Stimulated activated effector memory CD8-positive, alpha-beta T cell treated with anti-CD3 and anti-CD28 coated beads, Interleukin-12 subunit alpha, Interleukin-12 subunit beta, amount 100 ng/mL, for 72 hours (primary cell): ENCODE results near the gene CXCR1.

Source experiments
- ATAC-seq: fragments of 150-1000 bp; cut with Tn5 transposase; 2 replicates; pipeline ENCODE4 v1.10.0; 2021
- DNase-seq, 2 donors: peaks; one replicate each; pipeline ENCODE4 v3.0.0; 2021 to 2022; ENCODE audit warnings: low spot score in 2 of 2
- H3K27ac Mint-ChIP-seq: one replicate; pipeline ENCODE4 v1.8.0; 2022; ENCODE audit warnings: mild to moderate bottlenecking, mixed read lengths
- H3K36me3 Mint-ChIP-seq: one replicate; pipeline ENCODE4 v1.8.0; 2022; ENCODE audit warnings: mild to moderate bottlenecking, mixed read lengths
- H3K4me1 Mint-ChIP-seq: one replicate; pipeline ENCODE4 v1.8.0; 2022; ENCODE audit warnings: mixed read lengths
- H3K4me3 Mint-ChIP-seq: one replicate; pipeline ENCODE4 v1.8.0; 2022; ENCODE audit warnings: mild to moderate bottlenecking, mixed read lengths
- H3K9me3 Mint-ChIP-seq: one replicate; pipeline ENCODE4 v1.8.0; 2022; ENCODE audit warnings: mixed read lengths

Gene CXCR1

GRCh38 chr2:218166791-218167190 lies at the start of gene CXCR1:
TSS of gene CXCR1 (minus strand) at chr2:218166962. CDS start at chr2:218165211, 1,751 bp downstream.
- DNase-seq = no peak
- peak within 1 kb of the TSS; percentile 43 for H3K27ac Mint-ChIP-seq
- H3K4me3 Mint-ChIP-seq = no peak within 1 kb of the TSS

GRCh38 chr2:218216336-218216673 lies 49.5 kb upstream of the CXCR1 start:
- Mint-ChIP-seq H3K9me3 (no peaks in the 10 kb centered on the region), H3K4me3 (peak overlapping the region; percentile 91), H3K27ac (peak overlapping the region; percentile 96), H3K4me1 (peaks cover 28% of the 10 kb centered on the region), H3K36me3 (peaks cover 55% of the 10 kb centered on the region)
- DNase-seq (no peak), ATAC-seq (no peak)

More at GRCh38 chr2:218166791-218167190, at the start of gene CXCR1:
- Mint-ChIP-seq H3K9me3 (no peaks in the 10 kb centered on the region), H3K36me3 (no peaks in the 10 kb centered on the region), H3K4me1 (peaks cover 31% of the 10 kb centered on the region)
- ATAC-seq = peak; percentile 85

- no peak for DNase-seq
- no peak overlapping the region for H3K4me3 Mint-ChIP-seq
- peaks cover 33% of the 10 kb centered on the region for H3K36me3 Mint-ChIP-seq
- ATAC-seq = no peak
- H3K9me3 Mint-ChIP-seq = peaks cover 6% of the 10 kb centered on the region
- peaks cover 16% of the 10 kb centered on the region for H3K4me1 Mint-ChIP-seq
- H3K27ac Mint-ChIP-seq = no peak overlapping the region
These were observed 47.4 kb upstream of the CXCR1 start for GRCh38 chr2:218214116-218214515.

GRCh38 chr2:218209078-218209477 lies 42.3 kb upstream of the CXCR1 start:
- DNase-seq (no peak), ATAC-seq (no peak)
- Mint-ChIP-seq H3K27ac (no peak overlapping the region), H3K4me3 (no peak overlapping the region), H3K36me3 (no peaks in the 10 kb centered on the region), H3K9me3 (peaks cover 6% of the 10 kb centered on the region), H3K4me1 (peaks cover 6% of the 10 kb centered on the region)

- no peaks in the 10 kb centered on the region for H3K9me3 Mint-ChIP-seq
- DNase-seq (no peak), ATAC-seq (no peak)
- no peak overlapping the region for H3K4me3 Mint-ChIP-seq
- H3K27ac Mint-ChIP-seq = no peak overlapping the region
- peaks cover 6% of the 10 kb centered on the region for H3K4me1 Mint-ChIP-seq
- H3K36me3 Mint-ChIP-seq = no peaks in the 10 kb centered on the region
These were observed 35.5 kb upstream of the CXCR1 start for GRCh38 chr2:218202266-218202665.

GRCh38 chr2:218196974-218197373 lies 30.2 kb upstream of the CXCR1 start:
- Mint-ChIP-seq H3K27ac (no peak overlapping the region), H3K36me3 (no peaks in the 10 kb centered on the region), H3K9me3 (no peaks in the 10 kb centered on the region), H3K4me3 (no peak overlapping the region), H3K4me1 (peaks cover 6% of the 10 kb centered on the region)
- no peak for ATAC-seq
- DNase-seq = no peak

GRCh38 chr2:218194880-218195279 lies 28.1 kb upstream of the CXCR1 start:
- no peak overlapping the region for H3K4me3 Mint-ChIP-seq
- ATAC-seq (no peak), DNase-seq (no peak)
- H3K9me3 Mint-ChIP-seq = no peaks in the 10 kb centered on the region
- H3K4me1 Mint-ChIP-seq = peaks cover 6% of the 10 kb centered on the region
- H3K36me3 Mint-ChIP-seq = no peaks in the 10 kb centered on the region
- H3K27ac Mint-ChIP-seq = no peak overlapping the region

GRCh38 chr2:218193701-218194100 lies 26.9 kb upstream of the CXCR1 start:
- H3K36me3 Mint-ChIP-seq = no peaks in the 10 kb centered on the region
- no peak for ATAC-seq

GRCh38 chr2:218192902-218193430 lies 26.2 kb upstream of the CXCR1 start:
- ATAC-seq = no peak

More at GRCh38 chr2:218193701-218194100, 26.9 kb upstream of the CXCR1 start:
- no peaks in the 10 kb centered on the region for H3K9me3 Mint-ChIP-seq
- no peak for DNase-seq
- H3K27ac Mint-ChIP-seq = no peak overlapping the region
- no peak overlapping the region for H3K4me3 Mint-ChIP-seq
- H3K4me1 Mint-ChIP-seq = peaks cover under 1% of the 10 kb centered on the region

GRCh38 chr2:218188528-218188927 lies 21.8 kb upstream of the CXCR1 start:
- Mint-ChIP-seq H3K36me3 (no peaks in the 10 kb centered on the region), H3K9me3 (no peaks in the 10 kb centered on the region), H3K4me1 (peaks cover 8% of the 10 kb centered on the region), H3K4me3 (no peak overlapping the region), H3K27ac (no peak overlapping the region)
- DNase-seq (no peak), ATAC-seq (no peak)

More at GRCh38 chr2:218192902-218193430, 26.2 kb upstream of the CXCR1 start:
- DNase-seq = no peak
- H3K9me3 Mint-ChIP-seq = no peaks in the 10 kb centered on the region
- H3K36me3 Mint-ChIP-seq = no peaks in the 10 kb centered on the region
- no peaks in the 10 kb centered on the region for H3K4me1 Mint-ChIP-seq
- no peak overlapping the region for H3K27ac Mint-ChIP-seq
- no peak overlapping the region for H3K4me3 Mint-ChIP-seq

- H3K36me3 Mint-ChIP-seq = no peaks in the 10 kb centered on the region
- H3K27ac Mint-ChIP-seq = no peak overlapping the region
- ATAC-seq (no peak), DNase-seq (no peak)
- H3K4me1 Mint-ChIP-seq = peaks cover 8% of the 10 kb centered on the region
- H3K9me3 Mint-ChIP-seq = no peaks in the 10 kb centered on the region
- H3K4me3 Mint-ChIP-seq = no peak overlapping the region
These were observed 20.7 kb upstream of the CXCR1 start for GRCh38 chr2:218187296-218188015.

- no peaks in the 10 kb centered on the region for H3K9me3 Mint-ChIP-seq
- no peaks in the 10 kb centered on the region for H3K36me3 Mint-ChIP-seq
- peaks cover 8% of the 10 kb centered on the region for H3K4me1 Mint-ChIP-seq
- no peak overlapping the region for H3K27ac Mint-ChIP-seq
- no peak overlapping the region for H3K4me3 Mint-ChIP-seq
- ATAC-seq = no peak
- no peak for DNase-seq
These were observed 20.1 kb upstream of the CXCR1 start for GRCh38 chr2:218186876-218187275.

- H3K9me3 Mint-ChIP-seq = no peaks in the 10 kb centered on the region
- no peaks in the 10 kb centered on the region for H3K36me3 Mint-ChIP-seq
- ATAC-seq (peak; percentile 88), DNase-seq (peak; percentile 36 to 77)
- peaks cover 8% of the 10 kb centered on the region for H3K4me1 Mint-ChIP-seq
- peak overlapping the region; percentile 41 for H3K27ac Mint-ChIP-seq
- H3K4me3 Mint-ChIP-seq = no peak overlapping the region
These were observed 19.6 kb upstream of the CXCR1 start for GRCh38 chr2:218186355-218186766.

- no peak overlapping the region for H3K4me3 Mint-ChIP-seq
- DNase-seq (no peak), ATAC-seq (no peak)
- no peak overlapping the region for H3K27ac Mint-ChIP-seq
- no peaks in the 10 kb centered on the region for H3K9me3 Mint-ChIP-seq
- no peaks in the 10 kb centered on the region for H3K36me3 Mint-ChIP-seq
- peaks cover 8% of the 10 kb centered on the region for H3K4me1 Mint-ChIP-seq
These were observed 17.6 kb upstream of the CXCR1 start for GRCh38 chr2:218184331-218184730.

- H3K36me3 Mint-ChIP-seq = no peaks in the 10 kb centered on the region
- no peak for DNase-seq
- no peak overlapping the region for H3K27ac Mint-ChIP-seq
- no peaks in the 10 kb centered on the region for H3K9me3 Mint-ChIP-seq
- ATAC-seq = no peak
- H3K4me1 Mint-ChIP-seq = no peaks in the 10 kb centered on the region
- H3K4me3 Mint-ChIP-seq = no peak overlapping the region
These were observed 13.8 kb upstream of the CXCR1 start for GRCh38 chr2:218180467-218181114.

GRCh38 chr2:218179782-218180181 lies 13.0 kb upstream of the CXCR1 start:
- H3K36me3 Mint-ChIP-seq = no peaks in the 10 kb centered on the region
- no peaks in the 10 kb centered on the region for H3K9me3 Mint-ChIP-seq
- no peak for DNase-seq
- H3K4me1 Mint-ChIP-seq = no peaks in the 10 kb centered on the region
- no peak for ATAC-seq
- no peak overlapping the region for H3K4me3 Mint-ChIP-seq
- no peak overlapping the region for H3K27ac Mint-ChIP-seq
